HEK293 (cell line): ENCODE data around the gene MSRB1.
A peak's percentile ranks its signal among the peaks of the same experiment; 100 is the strongest.

ENCODE experiments used
- CTCF ChIA-PET: fragments of 350-600 bp; formaldehyde crosslinking; extraction: SDS; loops from one replicate; lab custom pipeline; 2021; ENCODE audit warnings: antibody characterized with exemption; lab: Yijun Ruan, JAX
- POLR2A ChIA-PET: fragments of 300-600 bp; formaldehyde crosslinking; extraction: SDS; loops from one replicate; lab custom pipeline; 2020; ENCODE audit warnings: antibody characterized with exemption, inconsistent platforms; lab: Yijun Ruan, JAX
- H3K27ac ChIP-seq: fragments of 200-500 bp; sonication (Bioruptor generic); 2 replicates; pipeline ENCODE4 v1.5.1; 2014; ENCODE audit warnings: low read depth, low read length, control low read depth, inconsistent platforms; ENCODE audit errors: extremely low read depth
- H3K36me3 ChIP-seq, 2 experiments: fragments of 200-500 bp in 1 of 2; sonication (Bioruptor generic) in 1 of 2; 1 replicate in 1 of 2; 2 replicates in 1 of 2; pipeline ENCODE4 v1.5.1; 2014 to 2017; ENCODE audit warnings: inconsistent platforms in 2 of 2, low read length in 2 of 2; ENCODE audit not compliant: control insufficient read depth in 2 of 2, insufficient read depth in 1 of 2
- H3K4me1 ChIP-seq: fragments of 200-500 bp; sonication (Bioruptor generic); 2 replicates; pipeline ENCODE4 v1.5.1; 2014; ENCODE audit warnings: mild to moderate bottlenecking, low read length, inconsistent platforms; ENCODE audit not compliant: control insufficient read depth, insufficient read depth
- H3K4me3 ChIP-seq: 2 replicates; pipeline ENCODE4 v1.5.1; 2011; ENCODE audit warnings: low read depth, mild to moderate bottlenecking, control low read depth, low read length, moderate library complexity
- H3K9me3 ChIP-seq: fragments of 200-500 bp; sonication (Bioruptor generic); 2 replicates; pipeline ENCODE4 v1.5.1; 2014; ENCODE audit warnings: low read depth, low read length, inconsistent platforms; ENCODE audit not compliant: control insufficient read depth, insufficient read depth
- CTCF ChIP-seq: fragments of 450-650 bp; formaldehyde crosslinking; IDR thresholded peaks from 2 replicates; pipeline ENCODE4 v1.5.1; 2016; ENCODE audit warnings: missing biosample characterization, missing genetic modification characterization
- GFI1B ChIP-seq: fragments of 450-650 bp; formaldehyde crosslinking; IDR thresholded peaks from 2 replicates; pipeline ENCODE4 v1.5.1; 2016; ENCODE audit warnings: missing biosample characterization, missing genetic modification characterization
- GLIS2 ChIP-seq: fragments of 450-650 bp; formaldehyde crosslinking; IDR thresholded peaks from 2 replicates; pipeline ENCODE4 v1.5.1; 2016; ENCODE audit warnings: missing biosample characterization, missing genetic modification characterization
- KLF10 ChIP-seq: fragments of 450-650 bp; IDR thresholded peaks from 2 replicates; pipeline ENCODE4 v1.5.1; 2018; ENCODE audit warnings: missing biosample characterization, mild to moderate bottlenecking, missing genetic modification characterization
- KLF16 ChIP-seq: fragments of 450-650 bp; formaldehyde crosslinking; IDR thresholded peaks from 2 replicates; pipeline ENCODE4 v1.5.1; 2017; ENCODE audit warnings: missing biosample characterization, missing genetic modification characterization
- KLF8 ChIP-seq: fragments of 450-650 bp; formaldehyde crosslinking; IDR thresholded peaks from 2 replicates; pipeline ENCODE4 v1.5.1; 2016; ENCODE audit warnings: missing biosample characterization, missing genetic modification characterization
- OSR2 ChIP-seq: fragments of 450-650 bp; formaldehyde crosslinking; IDR thresholded peaks from 2 replicates; pipeline ENCODE4 v1.5.1; 2016; ENCODE audit warnings: missing biosample characterization, missing genetic modification characterization
- PATZ1 ChIP-seq: fragments of 450-650 bp; formaldehyde crosslinking; IDR thresholded peaks from 2 replicates; pipeline ENCODE4 v1.5.1; 2016; ENCODE audit warnings: missing biosample characterization, missing genetic modification characterization
- REPIN1 ChIP-seq: fragments of 450-650 bp; formaldehyde crosslinking; IDR thresholded peaks from 2 replicates; pipeline ENCODE4 v1.5.1; 2017; ENCODE audit warnings: missing biosample characterization, missing genetic modification characterization, low read depth
- SP3 ChIP-seq: fragments of 450-650 bp; formaldehyde crosslinking; IDR thresholded peaks from 2 replicates; pipeline ENCODE4 v1.5.1; 2016; ENCODE audit warnings: missing biosample characterization, missing genetic modification characterization
- YY1 ChIP-seq: fragments of 450-650 bp; formaldehyde crosslinking; IDR thresholded peaks from 2 replicates; pipeline ENCODE4 v1.5.1; 2018; ENCODE audit warnings: missing biosample characterization, missing genetic modification characterization
- ZBTB21 ChIP-seq: fragments of 450-650 bp; formaldehyde crosslinking; IDR thresholded peaks from 2 replicates; pipeline ENCODE4 v1.5.1; 2017; ENCODE audit warnings: missing biosample characterization, missing genetic modification characterization
- ZBTB26 ChIP-seq: fragments of 450-650 bp; formaldehyde crosslinking; optimal IDR thresholded peaks from 2 replicates; pipeline ENCODE3; 2016; ENCODE audit warnings: missing biosample characterization, mild to moderate bottlenecking, missing genetic modification characterization
- ZBTB44 ChIP-seq: fragments of 450-650 bp; IDR thresholded peaks from 2 replicates; pipeline ENCODE4 v1.5.1; 2018; ENCODE audit warnings: missing biosample characterization, mild to moderate bottlenecking, missing genetic modification characterization
- ZBTB7A ChIP-seq: fragments of 450-650 bp; formaldehyde crosslinking; IDR thresholded peaks from 2 replicates; pipeline ENCODE4 v1.5.1; 2016; ENCODE audit warnings: low read depth, missing biosample characterization, missing genetic modification characterization
- ZNF121 ChIP-seq: fragments of 450-650 bp; formaldehyde crosslinking; IDR thresholded peaks from 2 replicates; pipeline ENCODE4 v1.5.1; 2016; ENCODE audit warnings: missing biosample characterization, missing genetic modification characterization
- ZNF341 ChIP-seq: fragments of 450-650 bp; formaldehyde crosslinking; IDR thresholded peaks from 2 replicates; pipeline ENCODE4; 2016; ENCODE audit warnings: low read depth, missing biosample characterization, missing genetic modification characterization
- ZNF501 ChIP-seq: fragments of 450-650 bp; formaldehyde crosslinking; IDR thresholded peaks from 2 replicates; pipeline ENCODE4 v1.5.1; 2016; ENCODE audit warnings: missing biosample characterization, missing genetic modification characterization
- ZNF510 ChIP-seq: fragments of 450-650 bp; formaldehyde crosslinking; IDR thresholded peaks from 2 replicates; pipeline ENCODE4 v1.5.1; 2018; ENCODE audit warnings: mild to moderate bottlenecking, missing genetic modification characterization, missing biosample characterization; ENCODE audit not compliant: insufficient replicate concordance
- ZNF529 ChIP-seq: fragments of 450-650 bp; formaldehyde crosslinking; IDR thresholded peaks from 2 replicates; pipeline ENCODE4 v1.5.1; 2017; ENCODE audit warnings: missing genetic modification characterization, missing biosample characterization; ENCODE audit not compliant: insufficient replicate concordance
- ZNF561 ChIP-seq: fragments of 450-650 bp; IDR thresholded peaks from 2 replicates; pipeline ENCODE4 v1.5.1; 2018; ENCODE audit warnings: missing biosample characterization, missing genetic modification characterization, borderline replicate concordance
- ZNF580 ChIP-seq: fragments of 450-650 bp; formaldehyde crosslinking; IDR thresholded peaks from 2 replicates; pipeline ENCODE4 v1.5.1; 2016; ENCODE audit warnings: missing biosample characterization, missing genetic modification characterization
- ZNF600 ChIP-seq: fragments of 450-650 bp; formaldehyde crosslinking; IDR thresholded peaks from 2 replicates; pipeline ENCODE4 v1.5.1; 2016; ENCODE audit warnings: missing biosample characterization, missing genetic modification characterization
- ZNF629 ChIP-seq: fragments of 450-650 bp; formaldehyde crosslinking; IDR thresholded peaks from 2 replicates; pipeline ENCODE4 v1.5.1; 2017; ENCODE audit warnings: missing biosample characterization, missing genetic modification characterization
- ZNF660 ChIP-seq: fragments of 450-650 bp; IDR thresholded peaks from 2 replicates; pipeline ENCODE4 v1.5.1; 2018; ENCODE audit warnings: missing biosample characterization, mild to moderate bottlenecking, missing genetic modification characterization
- ZNF677 ChIP-seq: fragments of 450-650 bp; IDR thresholded peaks from 2 replicates; pipeline ENCODE4 v1.5.0; 2018; ENCODE audit warnings: missing biosample characterization, mild to moderate bottlenecking, missing genetic modification characterization, moderate library complexity
- ZNF777 ChIP-seq: fragments of 450-650 bp; formaldehyde crosslinking; IDR thresholded peaks from 2 replicates; pipeline ENCODE4 v1.5.1; 2017; ENCODE audit warnings: missing biosample characterization, missing genetic modification characterization, borderline replicate concordance
- ZNF837 ChIP-seq: fragments of 450-650 bp; formaldehyde crosslinking; IDR thresholded peaks from 2 replicates; pipeline ENCODE4 v1.5.1; 2016; ENCODE audit warnings: missing biosample characterization, missing genetic modification characterization
- ZSCAN16 ChIP-seq: fragments of 450-650 bp; formaldehyde crosslinking; IDR thresholded peaks from 2 replicates; pipeline ENCODE4 v1.5.1; 2016; ENCODE audit warnings: missing biosample characterization, missing genetic modification characterization

The MSRB1 gene

GRCh38 chr16:1983544-1984346 is 40.7 kb upstream of the MSRB1 start, which contains the start of gene GFER:
Gene GFER, plus strand, starts transcription at chr16:1984193. Its CDS starts 26 bp downstream, at chr16:1984219.
- Histone ChIP-seq H3K4me1 (peaks cover 7% of the 10 kb centered on the region; the same call in 1 of the 2 replicates), H3K9me3 (no peaks in the 10 kb centered on the region), H3K27ac (peak within 1 kb of the TSS; percentile 83), H3K36me3 (peaks cover 0 to 32% of the 10 kb centered on the region in 2 experiments; a peak in 1 of 3 replicates), H3K4me3 (peak within 1 kb of the TSS; percentile 73)
- ChIA-PET POLR2A (interaction anchor here (1.0 to 6.3 kb wide), 4 partner anchors 12 to 172 kb away, joined by 6 to 46 read pairs (median 10); partner anchors contain the start of genes RPS2, TBL3 and TRAF7), CTCF (interaction anchor here (0.5 to 4.5 kb wide), 3 partner anchors 14 to 1236 kb away, joined by 3 to 28 read pairs (median 3); no protein-coding TSS in a partner anchor)
- TF ChIP-seq ZNF629 (tag by site-specific recombination), result peak; percentile 52
- TF ChIP-seq ZNF510 (tag by site-specific recombination), result no peak
- TF ChIP-seq ZNF341 (tag by site-specific recombination), result peak; percentile 28; the same call in 1 of the 2 replicates
- TF ChIP-seq ZSCAN16 (tag by site-specific recombination), result no peak
- 0 out of 2 replicates have a peak, but pooled peaks have one; percentile 24 for TF ChIP-seq ZNF580 (tag by site-specific recombination)
- TF ChIP-seq ZNF660 (tag by site-specific recombination), result peak; percentile 95
- TF ChIP-seq ZNF561 (tag by site-specific recombination), result peak; percentile 82; the same call in 1 of the 2 replicates
- peak; percentile 98 for TF ChIP-seq ZBTB26 (tag by site-specific recombination)
- TF ChIP-seq REPIN1 (tag by site-specific recombination), result no peak; the same call in 1 of the 2 replicates
- TF ChIP-seq ZNF501 (tag by site-specific recombination), result peak; percentile 90; the same call in 1 of the 2 replicates
- TF ChIP-seq ZNF529, result no peak
- TF ChIP-seq CTCF, result peak; percentile 91
- peak; percentile 7; the same call in 1 of the 2 replicates for TF ChIP-seq OSR2
- TF ChIP-seq KLF10 (tag by site-specific recombination), result peak; percentile 88
- TF ChIP-seq PATZ1 (tag by site-specific recombination), result peak; percentile 93
- TF ChIP-seq KLF16 (tag by site-specific recombination), result peak; percentile 94
- peak; percentile 86 for TF ChIP-seq GLIS2
- TF ChIP-seq ZBTB21 (tag by site-specific recombination), result no peak
- peak; percentile 59; the same call in 1 of the 2 replicates for TF ChIP-seq ZBTB7A (tag by site-specific recombination)
- peak; percentile 57 for TF ChIP-seq SP3 (tag by site-specific recombination)
- TF ChIP-seq ZNF600 (tag by site-specific recombination), result peak; percentile 95
- TF ChIP-seq ZNF837 (tag by site-specific recombination), result peak; percentile 79; the same call in 1 of the 2 replicates
- peak; percentile 65 for TF ChIP-seq GFI1B (tag by site-specific recombination)
- peak; percentile 92 for TF ChIP-seq YY1 (tag by site-specific recombination)
- TF ChIP-seq ZBTB44 (tag by site-specific recombination), result peak; percentile 69
- TF ChIP-seq KLF8, result peak; percentile 68; the same call in 1 of the 2 replicates
- peak; percentile 33 for TF ChIP-seq ZNF677 (tag by site-specific recombination)
- peak; percentile 72 for TF ChIP-seq ZNF121 (tag by site-specific recombination)
- TF ChIP-seq ZNF777, result peak; percentile 45; the same call in 1 of the 2 replicates
